GM19438 (cell line): ENCODE measurements around the gene ACADM.
"Not testable (repeated sequence)": the region's sequence is repeated elsewhere in the genome, so short reads cannot be mapped to it uniquely, and the experiment has no call there.

Experiments used
- ATAC-seq: cut with Tn5 transposase; IDR thresholded peaks from one replicate; pipeline ENCODE4 v1.9.1; 2021; ENCODE audit warnings: low read depth; ENCODE audit not compliant: unreplicated experiment

Gene ACADM

DNA sequence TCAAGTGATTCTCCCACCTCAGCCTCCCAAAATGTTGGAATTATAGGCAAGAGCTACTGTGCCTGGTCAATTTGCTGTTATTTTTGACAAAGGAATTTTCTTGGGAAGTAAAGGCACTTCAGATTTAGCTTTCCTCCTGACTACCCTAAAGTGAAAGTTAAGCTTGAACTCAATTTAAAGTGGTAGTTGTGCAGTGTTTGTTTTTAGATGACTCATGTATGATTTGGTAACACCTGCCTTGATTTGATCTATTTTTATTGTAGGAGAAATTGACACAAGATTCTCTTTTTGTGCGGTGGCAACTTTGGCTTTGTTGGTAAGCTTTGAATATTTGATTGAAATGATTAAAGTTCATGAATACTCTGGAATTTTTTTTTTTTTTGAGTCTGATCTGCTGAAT is 66.5 kb downstream of the ACADM start:
- ATAC-seq = no peak

DNA sequence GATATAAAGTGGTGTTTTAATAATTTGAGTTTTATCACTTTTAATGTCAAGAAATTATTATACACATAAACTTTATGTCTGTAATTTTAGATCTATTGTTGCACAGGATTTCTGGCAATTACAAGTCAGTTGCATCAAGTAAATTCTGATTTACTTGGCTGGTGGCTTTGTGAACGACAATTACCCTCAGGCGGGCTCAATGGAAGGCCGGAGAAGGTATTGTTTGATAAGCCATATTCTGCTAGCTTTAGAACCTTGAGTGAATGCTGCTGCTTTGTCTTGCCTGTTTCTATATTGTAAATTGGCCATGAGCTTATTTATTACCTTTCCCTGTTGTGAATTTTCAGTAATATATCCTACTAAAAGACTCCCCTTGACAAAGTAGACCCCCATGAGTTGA is 67.6 kb downstream of the ACADM start:
- ATAC-seq = no peak

GRCh38 chr1:75794382-75794781 is 69.9 kb downstream of the ACADM start:
- no peak for ATAC-seq

DNA sequence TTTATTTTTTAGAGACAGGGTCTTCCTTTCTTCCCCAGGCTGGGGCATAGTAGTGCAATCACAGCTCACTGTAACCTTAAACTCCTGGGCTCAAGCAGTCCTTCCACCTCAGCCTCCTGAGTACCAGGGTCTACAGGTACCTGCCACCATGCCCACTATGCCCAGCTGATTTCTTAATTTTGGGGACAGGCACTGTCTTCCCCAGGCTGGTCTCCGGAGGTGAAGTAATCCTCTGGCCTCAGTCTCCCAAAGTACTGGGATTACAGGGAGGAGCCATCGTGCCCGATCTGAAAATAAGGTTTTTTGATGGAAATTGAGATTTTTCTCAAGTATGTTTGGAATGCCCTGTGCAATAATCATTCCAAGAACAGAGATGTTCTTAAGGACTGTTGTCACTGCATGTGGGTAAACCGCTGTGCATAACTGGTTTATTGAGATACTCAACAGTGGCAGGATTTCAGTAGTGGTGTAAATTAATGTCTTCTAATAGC is 71.2 kb downstream of the ACADM start:
- no peak for ATAC-seq

DNA sequence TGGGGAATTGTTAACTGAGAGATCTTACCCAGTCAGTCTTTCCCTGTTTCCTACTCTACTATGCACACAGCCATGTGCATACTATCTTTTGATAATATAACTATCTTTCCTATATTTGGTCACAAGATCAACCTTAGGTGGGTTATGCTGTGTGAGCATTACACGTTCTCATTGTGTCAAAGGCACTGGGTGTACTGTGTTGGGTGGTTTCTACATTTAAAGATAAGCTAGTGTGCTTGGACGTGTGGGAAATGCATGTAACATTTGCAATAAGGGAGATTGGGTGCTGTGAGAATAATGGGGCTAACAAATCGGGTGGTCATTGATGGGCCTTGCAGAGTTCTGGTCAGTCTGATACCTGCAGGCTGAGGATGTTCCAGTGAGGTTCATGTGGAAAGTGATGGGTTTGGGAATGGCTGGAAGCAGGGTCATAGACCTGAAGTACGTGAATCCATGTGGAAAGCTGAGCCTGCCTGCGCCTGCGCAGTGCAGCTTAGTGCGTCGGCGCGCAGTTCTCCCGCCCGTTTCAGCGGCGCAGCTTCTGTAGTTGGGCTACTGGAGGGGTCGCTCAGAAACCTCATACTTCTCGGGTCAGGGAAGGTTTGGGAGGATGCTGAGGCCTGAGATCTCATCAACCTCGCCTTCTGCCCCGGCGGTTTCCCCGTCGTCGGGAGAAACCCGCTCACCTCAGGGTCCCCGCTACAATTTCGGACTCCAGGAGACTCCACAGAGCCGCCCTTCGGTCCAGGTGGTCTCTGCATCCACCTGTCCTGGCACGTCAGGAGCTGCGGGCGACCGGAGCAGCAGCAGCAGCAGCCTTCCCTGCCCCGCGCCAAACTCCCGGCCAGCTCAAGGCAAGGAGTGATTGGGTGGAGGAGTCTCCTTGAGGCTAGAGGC is 72.1 kb downstream of the ACADM start, which contains the start of gene MSH4:
MSH4 (plus strand) TSS at position 507 of the 897 bp plus-strand sequence; CDS start at position 611, 104 bp downstream.
- no peak for ATAC-seq

- no peak for ATAC-seq
These were observed 72.7 kb downstream of the ACADM start for GRCh38 chr1:75797273-75797588.

DNA sequence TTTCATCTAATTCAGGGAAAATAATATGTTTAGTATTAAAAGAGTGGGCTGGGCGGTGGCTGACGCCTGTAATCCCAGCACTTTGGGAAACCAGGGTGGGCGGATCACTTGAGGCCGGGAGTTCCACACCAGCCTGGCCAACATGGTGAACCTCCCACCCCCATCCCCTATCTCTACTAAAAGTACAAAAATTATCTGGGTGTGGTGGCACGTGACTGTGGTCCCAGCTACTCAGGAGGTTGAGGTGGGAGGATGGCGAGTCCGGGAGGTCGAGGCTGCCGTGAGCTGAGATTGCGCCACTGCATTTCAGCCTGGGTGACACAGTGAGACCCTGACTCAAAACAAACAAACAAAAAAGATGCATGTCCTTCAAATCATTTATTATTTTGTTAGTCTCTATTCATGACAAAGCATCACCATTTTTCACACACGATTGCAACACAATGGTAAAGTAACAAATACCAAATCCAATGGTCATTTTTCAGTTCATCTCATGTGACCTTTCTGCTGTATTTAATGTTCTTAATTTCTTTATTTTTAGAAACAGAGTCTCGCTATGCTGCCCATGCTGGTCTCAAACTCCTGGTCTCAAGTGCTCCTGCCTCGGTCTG is 73.2 kb downstream of the ACADM start:
- ATAC-seq = no peak

GRCh38 chr1:75801480-75801879 is 77.0 kb downstream of the ACADM start:
- ATAC-seq = not testable (repeated sequence)

- no peak for ATAC-seq
These were observed 84.4 kb downstream of the ACADM start for GRCh38 chr1:75808921-75809320.

- not testable (repeated sequence) for ATAC-seq
These were observed 85.6 kb downstream of the ACADM start for GRCh38 chr1:75810113-75810512.

DNA sequence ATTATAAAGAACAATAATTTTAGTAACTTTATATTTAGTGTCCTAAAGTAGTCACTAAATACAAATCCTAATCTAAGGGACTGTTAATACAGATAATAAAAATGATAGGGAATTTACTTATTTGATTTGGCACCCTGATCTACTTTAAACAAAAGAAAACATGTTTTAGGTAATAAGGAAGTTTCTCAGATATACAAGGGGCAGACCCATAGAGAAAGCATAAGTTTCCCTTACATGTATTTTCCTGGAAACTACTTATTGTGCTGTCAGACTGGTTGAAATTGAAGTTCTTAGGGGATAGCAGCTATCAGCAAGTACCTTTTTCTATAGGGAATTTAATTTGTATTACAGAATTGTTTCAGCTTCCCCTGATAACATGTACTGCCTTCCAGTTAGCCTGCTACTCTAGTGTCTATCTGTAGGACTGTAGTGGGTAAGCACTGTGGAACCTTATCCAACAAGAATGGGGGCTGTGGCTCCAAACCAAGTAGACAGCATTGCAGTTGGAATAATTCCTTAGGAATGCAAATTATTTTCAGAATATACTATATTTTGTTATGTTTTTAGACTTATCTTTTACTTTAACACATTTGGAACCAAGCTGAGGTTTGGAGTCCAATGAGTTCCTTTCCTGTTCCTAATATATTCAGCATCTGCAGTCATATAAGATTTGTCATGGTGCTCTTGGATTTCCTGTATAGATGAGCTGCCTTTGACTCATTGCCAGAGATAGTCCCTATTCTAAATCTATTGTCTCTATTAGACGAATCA is 86.9 kb downstream of the ACADM start:
- no peak for ATAC-seq

GRCh38 chr1:75812065-75812464 is 87.6 kb downstream of the ACADM start:
- no peak for ATAC-seq
